Measurements from ENCODE around the gene POMGNT2.
A peak's percentile ranks its signal among the peaks of the same experiment; 100 is the strongest.

DNA sequence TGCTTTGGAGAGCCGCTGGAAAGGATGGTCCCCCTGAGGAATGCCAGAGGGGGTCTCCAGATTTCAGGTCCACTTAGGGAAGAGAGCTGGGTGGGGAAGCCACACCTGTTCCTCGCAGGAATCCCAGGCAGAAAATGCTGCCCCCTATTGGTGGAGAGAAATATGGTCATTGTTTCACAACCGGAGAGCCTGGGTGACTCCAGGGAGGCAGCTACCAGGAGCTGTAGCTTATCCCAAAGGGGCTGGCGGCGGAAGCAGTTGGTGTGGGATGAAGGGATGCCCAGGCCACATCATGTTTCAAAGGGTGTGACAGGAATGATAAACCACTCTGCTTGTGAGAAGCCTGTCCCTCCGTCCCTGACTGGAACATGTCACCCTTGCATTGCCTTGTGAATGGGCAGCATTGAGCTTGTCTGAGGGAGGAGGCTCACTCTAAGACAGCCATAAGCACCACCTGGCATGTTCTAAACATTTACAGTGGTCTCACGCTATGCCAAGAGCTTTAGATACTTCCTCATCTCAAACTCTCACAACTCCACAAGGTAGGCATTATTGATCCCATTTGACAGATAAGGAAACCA is 34.5 kb downstream of the POMGNT2 start:
- TF ChIP-seq, protein P1, sequence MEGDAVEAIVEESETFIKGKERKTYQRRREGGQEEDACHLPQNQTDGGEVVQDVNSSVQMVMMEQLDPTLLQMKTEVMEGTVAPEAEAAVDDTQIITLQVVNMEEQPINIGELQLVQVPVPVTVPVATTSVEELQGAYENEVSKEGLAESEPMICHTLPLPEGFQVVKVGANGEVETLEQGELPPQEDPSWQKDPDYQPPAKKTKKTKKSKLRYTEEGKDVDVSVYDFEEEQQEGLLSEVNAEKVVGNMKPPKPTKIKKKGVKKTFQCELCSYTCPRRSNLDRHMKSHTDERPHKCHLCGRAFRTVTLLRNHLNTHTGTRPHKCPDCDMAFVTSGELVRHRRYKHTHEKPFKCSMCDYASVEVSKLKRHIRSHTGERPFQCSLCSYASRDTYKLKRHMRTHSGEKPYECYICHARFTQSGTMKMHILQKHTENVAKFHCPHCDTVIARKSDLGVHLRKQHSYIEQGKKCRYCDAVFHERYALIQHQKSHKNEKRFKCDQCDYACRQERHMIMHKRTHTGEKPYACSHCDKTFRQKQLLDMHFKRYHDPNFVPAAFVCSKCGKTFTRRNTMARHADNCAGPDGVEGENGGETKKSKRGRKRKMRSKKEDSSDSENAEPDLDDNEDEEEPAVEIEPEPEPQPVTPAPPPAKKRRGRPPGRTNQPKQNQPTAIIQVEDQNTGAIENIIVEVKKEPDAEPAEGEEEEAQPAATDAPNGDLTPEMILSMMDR (conservative IDR thresholded peaks at IDR 0.05; ENCODE audit: low read length), result peak; percentile 91
- no peak for TF ChIP-seq EZH2phosphoT487 (IDR thresholded peaks at IDR 0.05; ENCODE audit: borderline replicate concordance)
